ENCODE data around the gene EFCAB13. TPM values are rescaled to one million over a fixed set of nuclear protein-coding genes. Genes with fewer than 3 reads are reported as not detected.

Gene EFCAB13
- total RNA-seq, 6 experiments from 2014 or later: 0.68 to 7.2 (median 3.2) TPM

DNA sequence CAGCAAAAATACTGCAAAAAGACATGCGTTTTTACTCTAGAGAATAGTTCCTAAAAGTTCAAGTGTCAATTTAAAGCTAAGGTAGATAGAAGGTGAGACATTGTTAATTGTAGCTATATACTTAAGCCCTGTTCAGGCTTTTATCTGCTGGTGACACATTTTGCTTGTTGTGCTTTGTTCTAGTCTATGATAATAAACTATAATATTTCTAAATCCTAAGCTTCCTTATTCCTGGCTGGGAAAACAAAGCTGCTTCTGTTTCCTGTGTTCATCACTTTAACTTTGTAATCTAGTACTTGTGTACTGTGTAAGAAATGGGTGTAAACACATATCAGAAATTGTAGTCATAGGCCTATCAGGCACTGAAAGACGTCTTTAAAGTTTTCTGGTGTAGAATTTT is 77.3 kb downstream of the EFCAB13 start:
- TF ChIP-seq, protein P1, sequence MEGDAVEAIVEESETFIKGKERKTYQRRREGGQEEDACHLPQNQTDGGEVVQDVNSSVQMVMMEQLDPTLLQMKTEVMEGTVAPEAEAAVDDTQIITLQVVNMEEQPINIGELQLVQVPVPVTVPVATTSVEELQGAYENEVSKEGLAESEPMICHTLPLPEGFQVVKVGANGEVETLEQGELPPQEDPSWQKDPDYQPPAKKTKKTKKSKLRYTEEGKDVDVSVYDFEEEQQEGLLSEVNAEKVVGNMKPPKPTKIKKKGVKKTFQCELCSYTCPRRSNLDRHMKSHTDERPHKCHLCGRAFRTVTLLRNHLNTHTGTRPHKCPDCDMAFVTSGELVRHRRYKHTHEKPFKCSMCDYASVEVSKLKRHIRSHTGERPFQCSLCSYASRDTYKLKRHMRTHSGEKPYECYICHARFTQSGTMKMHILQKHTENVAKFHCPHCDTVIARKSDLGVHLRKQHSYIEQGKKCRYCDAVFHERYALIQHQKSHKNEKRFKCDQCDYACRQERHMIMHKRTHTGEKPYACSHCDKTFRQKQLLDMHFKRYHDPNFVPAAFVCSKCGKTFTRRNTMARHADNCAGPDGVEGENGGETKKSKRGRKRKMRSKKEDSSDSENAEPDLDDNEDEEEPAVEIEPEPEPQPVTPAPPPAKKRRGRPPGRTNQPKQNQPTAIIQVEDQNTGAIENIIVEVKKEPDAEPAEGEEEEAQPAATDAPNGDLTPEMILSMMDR (IDR thresholded peaks at IDR 0.05): no peak
- TF ChIP-seq POLR2A (IDR thresholded peaks at IDR 0.05): no peak
- 77% methylated on average over 2 of the region's 2 CpGs for WGBS (ENCODE audit: insufficient coverage, low coverage, low lambda C conversion rate, missing lambda C conversion rate)
- no peaks in the 10 kb centered on the region for H3K4me1 ChIP-seq
- no peak overlapping the region for H3K4me3 ChIP-seq
- ATAC-seq: no peak
- no peak for DNase-seq
- no peaks in the 10 kb centered on the region for H3K36me3 ChIP-seq
- intact Hi-C loops (cut with DNase I): no loop called here
- H3K27me3 ChIP-seq: no peaks in the 10 kb centered on the region
- H3K9me3 ChIP-seq: no peaks in the 10 kb centered on the region
- no peak overlapping the region for H3K27ac ChIP-seq

DNA sequence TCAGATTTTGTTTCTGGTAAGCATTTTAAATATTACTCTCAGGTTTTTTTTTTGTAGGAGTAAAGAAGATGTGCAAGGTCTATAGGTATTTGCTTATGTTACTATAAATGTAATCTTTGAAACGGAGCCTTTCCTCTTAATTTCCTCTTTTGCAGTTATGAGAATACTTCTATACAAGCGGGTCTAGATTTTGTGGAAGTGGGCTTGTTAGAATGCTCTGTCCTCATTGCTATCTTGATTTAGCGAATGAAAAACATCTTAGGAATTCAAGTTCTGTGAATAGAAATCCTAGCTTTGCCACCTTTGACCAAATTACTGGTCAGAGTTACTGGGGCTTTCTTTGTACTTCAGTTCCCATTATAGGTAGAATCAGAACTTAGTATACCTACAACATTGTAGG is 80.3 kb downstream of the EFCAB13 start:
- ATAC-seq: no peak
- Histone ChIP-seq H3K36me3 (no peaks in the 10 kb centered on the region), H3K4me3 (no peak overlapping the region), H3K4me1 (no peaks in the 10 kb centered on the region), H3K27ac (no peak overlapping the region), H3K9me3 (no peaks in the 10 kb centered on the region), H3K27me3 (no peaks in the 10 kb centered on the region)
- DNase-seq: no peak
- TF ChIP-seq, protein P1 (IDR thresholded peaks at IDR 0.05): no peak
- TF ChIP-seq POLR2A (IDR thresholded peaks at IDR 0.05): no peak
- intact Hi-C loops (cut with DNase I): no loop called here
- WGBS (ENCODE audit: insufficient coverage, low coverage, low lambda C conversion rate, missing lambda C conversion rate): 83% methylated on average over 3 of the region's 3 CpGs

DNA sequence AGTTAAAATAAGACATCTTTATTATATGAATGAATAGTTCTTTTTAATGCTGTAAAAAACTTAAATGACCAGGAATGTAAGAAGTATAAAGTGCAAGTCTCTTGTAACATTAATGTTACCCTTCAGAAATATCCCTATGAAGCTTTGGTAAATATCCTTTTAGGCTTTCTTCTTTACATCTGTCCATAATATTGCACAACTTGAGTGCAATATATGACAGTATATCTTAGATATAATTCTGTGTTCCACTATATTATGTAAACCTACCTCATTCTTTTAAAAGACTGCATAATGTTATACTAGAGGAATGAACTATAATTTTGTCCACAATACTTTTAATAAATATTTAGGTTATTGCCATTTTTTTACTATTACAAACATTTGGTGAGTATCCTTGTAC is 81.1 kb downstream of the EFCAB13 start:
- Histone ChIP-seq H3K27ac (no peak overlapping the region), H3K36me3 (no peaks in the 10 kb centered on the region)

DNA sequence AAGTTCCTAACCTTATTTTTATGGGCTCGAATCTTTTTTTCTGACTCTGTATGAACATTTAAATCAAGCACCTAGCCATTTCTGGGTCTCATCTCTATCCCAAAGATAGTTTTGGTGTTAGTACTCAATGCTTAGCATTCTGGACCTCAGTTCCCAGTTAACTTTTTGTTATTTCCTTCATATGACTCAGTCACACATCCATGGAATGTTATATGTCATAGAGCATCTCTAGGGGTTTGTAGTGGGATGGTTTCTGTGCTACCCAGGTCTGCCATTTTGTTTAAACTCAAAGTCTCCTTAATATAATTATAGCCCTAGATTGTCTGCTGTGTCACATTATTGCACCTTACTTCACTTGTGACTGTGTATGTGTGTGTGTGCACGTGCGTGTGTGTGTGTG is 90.1 kb downstream of the EFCAB13 start:
- H3K9me3 ChIP-seq: no peaks in the 10 kb centered on the region
- no peak overlapping the region for H3K27ac ChIP-seq
- intact Hi-C loops (cut with DNase I): no loop called here
- H3K4me1 ChIP-seq: no peaks in the 10 kb centered on the region
- 97% methylated on average over 3 of the region's 3 CpGs for WGBS (ENCODE audit: insufficient coverage, low coverage, low lambda C conversion rate, missing lambda C conversion rate)
- TF ChIP-seq POLR2A (IDR thresholded peaks at IDR 0.05): no peak
- TF ChIP-seq, protein P1 (IDR thresholded peaks at IDR 0.05): no peak
- ATAC-seq (no peak), DNase-seq (no peak)
- no peak overlapping the region for H3K4me3 ChIP-seq
- H3K27me3 ChIP-seq: no peaks in the 10 kb centered on the region
- H3K36me3 ChIP-seq: no peaks in the 10 kb centered on the region

More for the DNA sequence above, 81.1 kb downstream of the EFCAB13 start:
- TF ChIP-seq POLR2A (IDR thresholded peaks at IDR 0.05): no peak
- TF ChIP-seq, protein P1 (IDR thresholded peaks at IDR 0.05): no peak
- Histone ChIP-seq H3K9me3 (no peaks in the 10 kb centered on the region), H3K27me3 (no peaks in the 10 kb centered on the region), H3K4me3 (no peak overlapping the region), H3K4me1 (no peaks in the 10 kb centered on the region)
- ATAC-seq: no peak
- DNase-seq: no peak
- intact Hi-C loops (cut with DNase I): no loop called here

DNA sequence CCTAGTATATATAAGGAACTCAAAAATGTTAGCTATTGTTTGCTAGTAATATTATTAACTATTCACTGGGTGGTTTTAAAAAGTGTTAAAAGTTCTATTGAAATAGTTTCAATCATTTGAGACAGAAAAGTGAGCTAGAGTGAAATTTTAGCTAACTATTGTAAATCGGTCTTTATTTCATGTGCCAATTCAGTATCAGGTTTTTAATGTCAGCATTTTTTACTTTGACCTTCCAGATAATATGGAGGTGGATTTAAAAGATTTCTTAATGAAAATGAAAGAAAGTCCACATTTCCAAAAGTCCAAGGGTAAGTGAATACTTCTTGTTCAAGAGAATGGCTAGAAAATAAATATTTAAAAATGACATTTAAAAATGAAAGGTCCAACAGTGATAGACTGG is 90.9 kb downstream of the EFCAB13 start:
- no peaks in the 10 kb centered on the region for H3K4me1 ChIP-seq
- H3K9me3 ChIP-seq: no peaks in the 10 kb centered on the region
- no peak for TF ChIP-seq POLR2A (IDR thresholded peaks at IDR 0.05)
- TF ChIP-seq, protein P1 (IDR thresholded peaks at IDR 0.05): no peak
- 97% methylated on average over 1 of the region's 1 CpG for WGBS (ENCODE audit: insufficient coverage, low coverage, low lambda C conversion rate, missing lambda C conversion rate)
- intact Hi-C loops (cut with DNase I): no loop called here
- H3K27ac ChIP-seq: no peak overlapping the region
- no peak for DNase-seq
- no peak overlapping the region for H3K4me3 ChIP-seq
- H3K36me3 ChIP-seq: no peaks in the 10 kb centered on the region
- no peak for ATAC-seq
- no peaks in the 10 kb centered on the region for H3K27me3 ChIP-seq

Measured in right lobe of liver (tissue), 6 donors.